Fibroblast of skin of scalp (primary cell): ENCODE results near the gene FGGY. TPM values are rescaled to one million over a fixed set of nuclear protein-coding genes. Genes with fewer than 3 reads are reported as not detected.
A peak's percentile ranks its signal among the peaks of the same experiment; 100 is the strongest.
"Not testable (repeated sequence)": the region's sequence is repeated elsewhere in the genome, so short reads cannot be mapped to it uniquely, and the experiment has no call there.

Experiments used
- DNase-seq: peaks from one replicate; pipeline ENCODE4 v3.0.0-alpha.2; 2013
- polyA plus RNA-seq, 2 experiments: library from polyadenylated mRNA; unstranded; fragments of 120-200 nt; gene quantifications; one replicate each; pipeline ENCODE4 v1.2.1, GENCODE V29; 2013; ENCODE audit not compliant: insufficient read length in 2 of 2

The FGGY gene
- polyA plus RNA-seq (2013, experiment 1 of 2; ENCODE audit: insufficient read length), result 6.2 TPM
- polyA plus RNA-seq (2013, experiment 2 of 2; ENCODE audit: insufficient read length), result 7.0 TPM

GRCh38 chr1:59296358-59297256 is at the start of gene FGGY:
Gene FGGY (plus strand): TSS chr1:59297094. CDS start chr1:59321550, 24,456 bp downstream.
- peak; percentile 99 for DNase-seq

GRCh38 chr1:59248758-59249157 is 48.1 kb upstream of the FGGY start:
- no peak for DNase-seq

- no peak for DNase-seq
Measured at GRCh38 chr1:59249396-59250137, 47.3 kb upstream of the FGGY start.

GRCh38 chr1:59251061-59251460 is 45.8 kb upstream of the FGGY start:
- DNase-seq, result not testable (repeated sequence)

GRCh38 chr1:59256429-59256828 is 40.5 kb upstream of the FGGY start:
- not testable (repeated sequence) for DNase-seq

GRCh38 chr1:59258412-59259032 is 38.4 kb upstream of the FGGY start:
- no peak for DNase-seq

GRCh38 chr1:59261537-59261936 is 35.4 kb upstream of the FGGY start:
- DNase-seq, result peak; percentile 74

GRCh38 chr1:59262631-59263030 is 34.3 kb upstream of the FGGY start:
- no peak for DNase-seq

- peak; percentile 69 for DNase-seq
Measured at GRCh38 chr1:59263111-59263510, 33.8 kb upstream of the FGGY start.

- DNase-seq, result no peak
Measured at GRCh38 chr1:59265622-59266021, 31.3 kb upstream of the FGGY start.

- no peak for DNase-seq
Measured at GRCh38 chr1:59266180-59266926, 30.5 kb upstream of the FGGY start.

GRCh38 chr1:59266927-59267293 is 30.0 kb upstream of the FGGY start:
- no peak for DNase-seq

GRCh38 chr1:59268406-59268805 is 28.5 kb upstream of the FGGY start:
- no peak for DNase-seq

GRCh38 chr1:59271561-59272260 is 25.2 kb upstream of the FGGY start:
- DNase-seq, result no peak

- peak; percentile 87 for DNase-seq
Measured at GRCh38 chr1:59272507-59272906, 24.4 kb upstream of the FGGY start.

- no peak for DNase-seq
Measured at GRCh38 chr1:59276439-59276851, 20.4 kb upstream of the FGGY start.

GRCh38 chr1:59278780-59279354 is 18.0 kb upstream of the FGGY start:
- no peak for DNase-seq

GRCh38 chr1:59279645-59280044 is 17.2 kb upstream of the FGGY start:
- no peak for DNase-seq

GRCh38 chr1:59282951-59283350 is 13.9 kb upstream of the FGGY start:
- DNase-seq, result no peak

- no peak for DNase-seq
Measured at GRCh38 chr1:59285691-59286090, 11.2 kb upstream of the FGGY start.

GRCh38 chr1:59288046-59288445 is 8.8 kb upstream of the FGGY start:
- DNase-seq, result no peak
